Heart left ventricle (tissue), 13 donors: ENCODE results near the gene TMIGD1.

Experiments
- CTCF ChIP-seq, 12 donors: fragments of 200-600 bp; sonication (generic) in 4 of 12; IDR thresholded peaks; one replicate each; pipeline versions ENCODE4 v1.5.0 to v1.8.0; 2018 to 2022; ENCODE audit warnings: antibody characterized with exemption in 12 of 12, mild to moderate bottlenecking in 5 of 12
- POLR2A ChIP-seq, 2 donors: fragments of 450-650 bp; IDR thresholded peaks; one replicate each; pipeline ENCODE4 v1.6.1; 2017; ENCODE audit warnings: antibody characterized with exemption in 2 of 2, mild to moderate bottlenecking in 2 of 2, moderate library complexity in 2 of 2
- donor health status: ischemic (EF 13 %, LVEDD 7.1; RV severe dilation, severe dysfunction).
- donor health status: DM: no; HTN: yes; CAD: no.
- donor health status: DM: no; HTN: no; CAD: no.
- donor health status: ischemic (EF 25% LVEDD 6.9; RV normal size, moderate dysfunction).
- donor health status: ischemic (EF 25% LVEDD 5.7; RV mildly dilated, moderate dysfunction).
- donor health status: ischemic (EF 35%, LVEDD 5.7; RV mildly dilated, moderate dysfunction).
- donor health status: nonischemic (EF 11% LVEDD 7.7; RV severe dilation, severe dysfunction).
- donor health status: DM: yes; HTN: yes; CAD: no.
- donor health status: PGD.
- donor health status: ischemic (EF 29% LVEDD 5.4; RV normal size, mild dysfunction).
- donor health status: nonischemic (EF 23%, LVEDD 6.1; RV moderate dilation, normal function).

- TF ChIP-seq POLR2A (IDR thresholded peaks at IDR 0.05) = no peak
- TF ChIP-seq CTCF (IDR thresholded peaks at IDR 0.05) = no peak
Observed at GRCh38 chr17:30372755-30373154, 38.9 kb upstream of the TMIGD1 start.
